Medulla oblongata (tissue), 1 donor: ENCODE data around the gene SGCA.

Source experiments
- DNase-seq: peaks from one replicate; pipeline ENCODE4 v3.0.0-alpha.2; 2015; ENCODE audit errors: extremely low spot score

SGCA gene

DNA sequence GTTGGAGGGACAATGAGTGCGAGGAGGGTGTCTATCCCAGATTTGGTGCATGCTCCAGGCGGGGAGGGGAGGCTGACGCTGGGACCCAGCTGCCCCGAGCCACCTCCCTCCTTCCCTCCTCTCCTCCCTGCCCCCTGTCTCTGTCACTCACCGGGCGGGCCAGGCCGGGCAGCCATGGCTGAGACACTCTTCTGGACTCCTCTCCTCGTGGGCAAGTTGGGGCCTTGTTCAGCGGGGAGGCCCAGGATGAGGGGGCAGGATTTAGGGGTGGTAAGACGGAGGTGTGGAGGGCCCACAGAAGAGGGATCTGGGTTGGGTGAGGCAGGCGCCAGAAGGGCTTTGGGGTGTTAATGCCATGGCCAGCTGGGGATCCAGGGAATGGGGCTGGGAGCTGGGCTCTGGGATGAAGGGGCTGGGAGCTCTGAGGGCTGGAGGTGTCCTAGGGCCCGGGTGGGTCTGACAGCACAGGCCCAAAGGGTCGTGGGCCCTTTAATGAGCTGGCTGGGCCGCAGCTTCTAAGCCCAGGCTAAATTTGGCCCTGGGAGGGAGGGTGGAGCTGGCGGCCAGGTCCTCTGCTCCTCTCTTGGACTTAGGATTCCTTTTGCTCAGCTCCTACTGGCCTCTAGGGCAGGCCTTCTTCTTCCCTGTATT lies at the start of gene SGCA:
Gene SGCA (plus strand): TSS at position 139 of the 651 bp plus-strand sequence. CDS start 36 bp downstream, at position 175.
- DNase-seq = no peak

DNA sequence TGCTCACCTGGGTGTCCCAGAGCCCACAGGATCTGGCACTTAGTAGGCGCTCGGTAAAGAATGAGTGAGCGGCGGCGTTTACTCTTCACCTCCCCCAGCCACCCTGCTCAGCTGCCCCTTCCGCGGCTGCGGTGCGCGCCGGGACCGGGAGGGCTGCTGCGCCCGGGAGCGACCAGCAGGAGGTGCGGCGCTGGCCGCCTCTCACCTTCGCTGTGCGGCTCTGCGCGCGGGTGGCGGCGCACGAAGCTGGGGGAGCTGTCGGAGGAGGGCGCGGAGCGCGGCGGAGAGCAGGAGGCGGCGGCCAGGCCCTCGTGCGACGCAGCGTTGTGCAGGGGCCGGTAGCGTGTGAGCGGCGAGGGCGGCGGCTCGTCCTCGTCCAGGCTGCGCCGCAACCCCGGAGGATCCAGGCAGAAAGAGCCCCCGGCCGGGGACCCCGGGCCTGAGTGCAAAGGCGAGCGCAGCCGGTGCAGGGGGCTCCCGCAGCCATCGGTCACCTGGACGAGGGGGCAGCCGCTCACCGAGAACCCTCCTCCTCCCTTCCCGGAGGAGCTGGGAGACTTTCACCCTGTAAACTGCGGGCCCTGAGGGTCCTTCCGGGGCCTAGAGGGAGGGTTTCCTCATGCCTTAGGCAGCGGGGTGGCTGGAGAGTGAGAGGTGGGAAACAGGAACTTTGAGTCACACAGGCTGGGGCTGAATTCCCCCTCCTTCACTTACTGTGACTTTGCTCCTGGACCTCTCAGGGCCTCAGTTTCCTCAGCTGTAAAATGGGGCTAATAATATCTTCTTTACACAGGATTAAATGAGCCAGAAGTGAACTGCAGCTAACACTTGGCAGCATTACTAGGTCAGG lies 48.4 kb upstream of the SGCA start:
- no peak for DNase-seq

DNA sequence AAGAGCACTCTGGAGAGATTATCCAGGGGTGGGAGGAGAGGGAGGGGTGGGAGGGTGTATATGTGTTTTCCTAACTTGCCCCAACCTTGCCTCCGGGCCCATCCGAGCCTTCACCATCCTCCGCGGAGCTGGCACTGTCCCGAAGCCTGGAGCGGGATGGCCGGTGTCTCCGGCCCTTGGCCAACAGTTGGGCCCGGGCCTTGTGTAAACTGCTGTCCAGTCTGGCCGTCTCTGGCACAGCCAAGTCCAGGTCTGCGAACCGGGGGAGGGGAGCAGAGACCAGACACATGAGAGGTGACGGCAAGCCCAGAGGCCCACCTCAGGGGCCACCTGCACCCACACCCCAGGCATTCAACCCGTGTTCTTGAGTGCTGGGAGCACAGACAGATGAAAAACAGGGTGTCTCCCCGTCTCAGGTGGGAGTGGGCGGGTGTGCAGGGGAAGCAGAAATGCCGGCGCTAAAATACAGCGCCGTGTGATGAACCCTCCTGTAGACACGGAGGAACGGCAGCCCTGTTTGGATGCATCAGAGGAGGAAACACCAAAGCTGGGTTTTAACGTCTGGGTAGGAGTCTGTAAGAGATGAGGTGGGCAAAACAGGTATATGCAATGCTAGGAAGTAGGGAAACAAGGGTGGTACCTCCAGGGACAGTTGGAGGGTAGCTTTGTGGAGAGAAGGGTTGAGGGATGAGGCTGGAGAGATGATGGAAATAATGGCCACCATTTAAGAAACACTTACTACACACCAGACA lies 47.6 kb upstream of the SGCA start:
- DNase-seq = no peak

DNA sequence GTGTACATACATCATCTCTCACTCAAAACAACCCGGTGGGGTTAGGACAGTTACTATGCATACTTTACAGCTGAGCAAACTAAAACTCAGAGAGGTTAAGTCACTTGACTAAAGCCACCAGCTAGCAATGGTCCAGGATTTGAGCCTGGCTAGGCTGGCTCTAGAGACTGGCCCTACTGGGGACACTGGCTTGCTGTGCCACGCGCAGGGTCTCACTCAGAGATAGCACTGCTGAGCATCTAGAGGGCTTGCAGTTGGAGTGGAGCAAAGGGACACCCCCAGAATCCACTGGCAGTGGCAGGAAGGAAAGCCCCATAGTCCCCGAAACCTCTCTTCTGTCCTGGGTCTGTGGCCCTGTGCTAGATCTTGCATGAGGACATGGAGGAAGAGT lies 47.0 kb upstream of the SGCA start:
- DNase-seq = no peak

DNA sequence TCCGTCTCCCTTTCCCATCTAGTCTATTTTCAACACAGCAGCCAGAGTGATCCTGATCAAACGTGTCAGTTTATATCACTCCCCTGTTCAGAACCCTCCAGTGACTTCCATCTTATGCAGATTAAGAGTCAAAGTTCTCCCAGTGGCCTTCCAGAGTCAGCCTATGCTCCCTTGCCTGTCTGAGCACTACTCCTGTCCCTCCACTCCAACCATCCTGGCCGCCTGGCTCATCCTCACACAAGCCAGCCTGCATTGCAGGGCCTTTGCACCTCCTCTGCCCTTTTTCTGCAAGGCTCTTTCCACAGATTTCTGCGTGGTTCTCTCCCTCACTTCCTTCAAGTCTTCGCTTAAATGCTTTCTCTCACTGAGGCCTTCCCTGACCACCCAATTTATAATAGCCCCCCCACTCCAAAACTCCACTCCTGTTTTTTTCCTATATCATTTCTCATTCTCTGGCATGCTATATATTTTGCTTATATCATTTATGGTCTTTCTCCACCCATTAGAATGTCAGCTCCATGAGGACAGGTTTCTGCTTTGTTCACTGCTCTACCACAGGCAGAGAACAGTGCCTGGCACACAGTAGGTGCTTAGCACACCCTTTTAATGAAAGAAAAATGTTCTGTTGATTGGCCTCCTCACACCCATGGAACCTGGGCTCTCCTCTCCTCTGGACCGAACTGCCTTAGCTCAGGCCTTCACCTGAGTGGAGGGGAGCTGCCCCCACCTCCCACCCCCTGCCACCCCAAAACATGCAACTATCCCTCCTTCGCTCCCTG lies 45.1 kb upstream of the SGCA start:
- no peak for DNase-seq

DNA sequence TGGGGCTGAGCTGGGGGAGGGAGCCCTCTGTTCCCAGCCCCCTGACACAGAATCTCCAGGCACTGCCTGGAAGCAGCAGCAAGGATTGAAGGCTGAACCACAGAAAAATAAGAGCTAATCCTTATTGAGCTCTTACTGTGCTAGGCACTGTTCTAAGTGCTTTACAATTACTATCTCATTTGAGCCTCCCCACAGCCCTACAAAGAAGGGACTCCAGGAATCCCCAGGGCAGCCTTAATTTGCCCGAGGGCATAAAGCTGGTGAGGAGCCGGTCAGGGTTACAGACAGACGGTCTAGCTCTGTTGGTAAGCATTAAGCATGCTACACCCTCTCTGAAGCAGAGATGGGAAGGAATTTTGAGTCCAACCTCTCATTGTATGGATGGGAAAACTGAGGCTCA lies 42.9 kb upstream of the SGCA start:
- DNase-seq = no peak

DNA sequence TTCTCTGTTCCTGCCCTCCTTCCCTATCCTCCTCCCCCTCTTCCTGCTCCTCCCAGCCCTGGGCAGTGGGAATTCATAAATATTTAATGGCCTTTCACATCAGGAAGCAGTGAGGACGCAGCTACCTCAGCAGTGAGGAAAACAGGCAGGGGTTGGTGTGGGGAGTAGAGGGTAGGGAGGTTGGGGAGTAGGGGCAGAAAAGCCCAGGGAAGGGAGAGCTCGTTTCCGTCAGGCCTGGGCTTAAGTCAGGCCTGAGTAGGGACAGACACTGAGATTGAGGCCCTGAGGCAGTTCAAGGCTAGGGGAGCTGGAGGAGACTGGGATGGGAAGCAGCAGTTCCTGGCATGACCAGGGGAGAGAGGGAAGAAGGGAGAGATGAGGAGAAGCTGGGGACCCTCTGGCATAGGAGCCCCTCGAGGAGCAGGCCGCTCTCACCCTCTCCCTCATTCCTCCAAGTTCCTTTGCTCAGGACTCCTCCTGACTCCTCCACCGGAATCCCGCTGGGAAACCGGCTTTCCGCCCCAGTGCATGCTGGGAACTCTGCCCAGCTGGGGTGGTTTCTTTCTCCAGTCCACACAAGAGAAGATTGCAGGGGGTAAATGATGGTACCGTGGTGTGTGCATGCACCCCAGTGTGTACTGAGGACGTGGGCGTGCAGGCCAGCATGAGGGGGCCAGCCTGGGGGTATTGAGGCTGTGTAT lies 42.0 kb upstream of the SGCA start:
- DNase-seq = no peak

DNA sequence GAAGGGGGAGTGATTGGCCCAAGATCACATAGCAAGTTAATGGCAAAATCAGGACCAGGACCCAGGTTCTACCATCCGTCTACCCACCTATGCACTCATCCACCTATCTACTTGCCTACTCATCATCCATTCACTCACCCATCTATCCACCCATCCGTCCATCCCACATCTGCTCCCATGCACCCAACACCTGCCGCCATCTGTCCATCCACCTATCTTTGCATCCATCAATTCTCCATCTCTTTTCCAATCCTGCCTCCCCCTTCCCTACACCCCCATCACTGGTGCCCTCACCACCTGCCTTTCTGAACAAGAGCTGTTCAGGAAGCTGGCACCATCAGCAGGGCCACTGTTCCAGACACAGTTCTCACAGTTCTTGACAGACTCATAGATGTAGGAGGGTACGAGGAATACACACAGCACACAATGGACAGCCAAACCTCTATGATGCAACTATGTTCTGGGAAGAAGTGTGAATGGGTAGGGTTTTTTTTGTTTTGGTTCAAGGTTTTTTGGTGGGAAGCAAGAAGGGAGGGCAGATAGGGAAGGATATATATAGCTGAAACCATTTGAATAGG lies 40.3 kb upstream of the SGCA start:
- no peak for DNase-seq

DNA sequence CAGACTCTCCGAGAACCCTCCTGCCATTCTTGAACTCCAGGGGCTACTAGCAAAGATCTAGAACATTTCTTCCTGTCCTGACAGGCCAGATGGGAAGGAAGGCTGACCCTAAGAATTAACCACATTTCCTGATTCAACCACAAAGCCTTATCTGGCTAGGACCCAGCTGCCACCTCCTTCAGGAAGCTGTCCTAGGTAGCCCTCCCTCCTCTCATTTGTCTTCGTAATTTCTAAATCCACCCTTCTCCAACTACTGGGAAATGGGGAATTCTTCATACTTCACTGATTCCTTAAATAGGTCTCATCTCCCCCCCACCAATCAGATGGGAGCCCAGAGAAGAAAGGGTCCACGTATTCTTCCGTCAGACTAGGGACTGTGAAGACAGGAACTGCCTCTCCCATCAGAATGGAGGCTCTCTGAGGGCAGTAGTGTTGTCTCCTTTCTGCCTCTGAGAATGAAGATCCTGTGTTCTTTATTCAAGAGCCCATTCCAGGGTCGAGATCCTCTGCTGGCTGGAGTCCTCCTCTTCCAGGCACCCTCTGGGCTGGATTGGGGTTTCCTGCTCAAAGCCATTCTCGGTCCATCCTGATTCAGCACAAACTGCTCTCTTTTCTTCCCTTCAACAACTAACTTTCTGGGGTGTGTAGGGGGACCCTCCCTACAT lies 38.0 kb upstream of the SGCA start:
- no peak for DNase-seq

DNA sequence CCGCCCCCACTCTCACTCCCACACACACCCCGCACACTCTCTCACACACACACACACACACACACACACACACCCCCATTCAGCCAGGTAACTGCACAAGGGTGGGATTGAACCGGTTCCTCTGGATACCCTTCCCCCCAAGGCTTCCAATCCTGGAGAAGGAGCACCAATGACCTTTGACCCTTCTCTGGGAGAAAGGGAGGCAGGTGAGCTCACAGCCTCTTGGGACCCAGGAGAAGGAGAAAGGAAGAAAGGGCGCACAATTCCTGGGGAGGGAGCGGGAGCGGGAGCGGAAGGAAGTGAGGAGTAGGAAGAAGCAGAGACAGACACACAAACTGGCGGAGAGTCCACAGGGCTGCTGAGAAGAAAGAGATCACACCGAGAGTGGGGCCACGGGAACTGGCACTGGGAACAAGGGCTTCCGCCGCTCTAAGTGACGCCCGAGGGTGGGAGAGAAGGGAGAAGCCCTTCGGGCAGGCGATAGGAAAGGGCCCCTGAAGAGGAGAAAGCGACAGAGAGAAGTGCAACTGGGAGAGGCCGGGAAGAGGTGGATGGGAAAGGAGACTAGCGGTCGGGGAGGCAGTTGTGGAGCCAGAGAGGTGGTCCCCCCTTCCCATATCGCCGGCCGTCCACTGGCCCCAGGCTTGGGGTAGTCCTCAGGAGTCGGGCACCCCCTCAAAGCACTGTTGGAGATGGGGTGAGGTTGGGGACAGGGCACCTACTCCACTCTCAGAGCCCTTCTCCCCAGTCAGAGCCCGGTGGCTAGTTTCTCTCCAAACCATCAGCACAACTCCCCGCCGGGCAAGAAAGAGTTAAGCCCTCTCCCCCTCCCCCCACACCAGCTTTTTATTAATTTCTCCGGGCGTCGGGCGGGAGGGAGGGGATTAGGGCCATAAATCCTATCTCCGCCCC lies 37.1 kb upstream of the SGCA start:
- DNase-seq = no peak

DNA sequence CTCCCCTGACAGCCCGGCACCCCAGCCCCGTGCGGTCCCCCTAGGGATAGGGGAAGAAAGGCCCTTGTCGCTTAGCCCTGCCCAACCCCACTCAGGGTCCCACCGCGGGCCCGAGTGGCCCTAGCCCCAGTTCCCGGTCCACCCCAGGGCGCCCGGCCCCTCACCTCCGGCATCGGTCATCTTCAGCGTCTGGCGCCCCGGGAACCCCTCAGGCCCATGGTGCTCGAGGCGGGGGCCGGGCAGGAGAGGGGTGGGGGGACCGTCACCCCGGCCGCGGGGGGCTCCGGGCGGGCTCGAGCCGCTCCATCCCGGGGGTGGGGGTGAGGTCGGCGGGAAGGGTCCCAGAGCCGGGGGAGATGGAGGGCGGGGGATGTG lies 36.5 kb upstream of the SGCA start:
- no peak for DNase-seq

DNA sequence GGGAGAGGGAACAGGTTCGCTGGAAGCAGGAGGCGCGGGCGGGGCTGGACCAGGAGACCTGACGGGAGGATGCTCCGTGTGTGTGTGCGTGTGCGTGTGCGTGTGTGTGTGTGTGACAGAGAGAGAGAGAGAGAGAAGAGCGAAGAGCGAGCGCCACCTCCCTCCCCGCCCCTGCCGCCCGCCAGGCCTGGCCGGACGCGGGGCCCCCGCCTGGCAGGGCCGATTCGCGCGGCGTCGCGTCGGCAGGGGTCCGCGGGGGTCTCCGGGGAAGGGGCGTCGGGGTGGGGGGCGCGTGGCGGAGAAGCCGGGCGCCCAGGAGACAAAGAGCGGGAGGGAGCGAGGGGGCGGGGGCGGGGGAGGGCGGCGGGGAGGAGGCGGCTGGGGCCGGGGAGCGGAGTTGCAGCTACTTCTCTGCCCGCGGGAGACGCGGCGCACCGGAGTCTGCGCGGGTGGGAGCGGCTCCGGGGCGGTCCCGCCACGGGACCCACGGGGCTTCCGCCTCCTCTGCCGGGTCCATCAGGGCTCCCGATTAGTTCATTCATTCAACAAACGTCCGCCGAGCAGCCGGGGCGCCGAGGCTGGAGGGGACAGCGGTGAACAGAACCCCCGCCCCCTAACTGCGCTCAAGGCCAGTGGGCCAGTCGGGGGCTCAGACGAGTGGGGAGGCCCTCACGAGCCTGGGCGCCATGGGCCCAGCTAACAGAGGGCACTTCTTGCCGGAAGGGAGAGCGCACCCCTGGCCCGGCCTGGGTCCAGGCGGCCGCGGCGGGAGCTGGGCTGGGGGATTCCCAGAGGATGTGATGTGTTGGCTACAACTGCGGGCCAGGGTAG lies 35.9 kb upstream of the SGCA start, which contains the start of gene SAMD14:
Gene SAMD14 (minus strand): TSS at position 433 of the 831 bp plus-strand sequence. CDS start 5,201 bp downstream, outside the sequence.
- no peak for DNase-seq

DNA sequence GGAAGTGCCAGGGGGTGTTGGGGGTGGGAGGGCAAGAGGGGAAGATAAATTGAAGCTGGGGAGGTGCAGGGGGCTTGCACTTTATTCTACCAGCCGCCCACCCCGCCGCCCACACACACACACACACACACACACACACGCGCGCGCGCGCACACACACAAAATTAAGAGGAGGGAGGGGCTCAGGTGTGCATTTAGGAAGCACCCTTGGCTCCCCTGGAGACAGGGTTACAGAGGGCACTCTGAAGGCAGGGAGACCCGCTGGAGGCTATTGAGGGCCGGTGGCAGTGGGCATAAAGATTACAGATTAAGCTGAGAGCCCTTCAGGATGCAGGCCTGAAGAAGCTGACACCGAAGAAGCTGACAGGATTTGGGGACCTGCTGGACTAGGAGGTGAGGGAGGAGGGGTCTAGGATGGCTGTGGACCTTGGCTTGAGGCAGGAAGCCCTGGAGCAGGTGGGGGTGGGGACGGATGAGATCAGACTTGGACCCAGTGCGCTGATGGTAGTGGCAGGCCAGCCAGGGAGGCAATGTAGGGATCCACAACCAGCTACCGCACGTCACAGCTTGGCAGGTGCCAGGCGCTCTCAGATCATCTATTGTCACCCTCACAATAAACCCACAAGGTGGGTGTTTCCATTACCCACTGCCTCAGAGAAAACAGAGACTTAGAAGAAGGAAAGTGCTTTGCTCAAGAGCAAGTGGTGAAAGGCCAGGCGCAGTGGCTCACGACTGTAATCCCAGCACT lies 35.1 kb upstream of the SGCA start:
- peak; percentile 32 for DNase-seq

DNA sequence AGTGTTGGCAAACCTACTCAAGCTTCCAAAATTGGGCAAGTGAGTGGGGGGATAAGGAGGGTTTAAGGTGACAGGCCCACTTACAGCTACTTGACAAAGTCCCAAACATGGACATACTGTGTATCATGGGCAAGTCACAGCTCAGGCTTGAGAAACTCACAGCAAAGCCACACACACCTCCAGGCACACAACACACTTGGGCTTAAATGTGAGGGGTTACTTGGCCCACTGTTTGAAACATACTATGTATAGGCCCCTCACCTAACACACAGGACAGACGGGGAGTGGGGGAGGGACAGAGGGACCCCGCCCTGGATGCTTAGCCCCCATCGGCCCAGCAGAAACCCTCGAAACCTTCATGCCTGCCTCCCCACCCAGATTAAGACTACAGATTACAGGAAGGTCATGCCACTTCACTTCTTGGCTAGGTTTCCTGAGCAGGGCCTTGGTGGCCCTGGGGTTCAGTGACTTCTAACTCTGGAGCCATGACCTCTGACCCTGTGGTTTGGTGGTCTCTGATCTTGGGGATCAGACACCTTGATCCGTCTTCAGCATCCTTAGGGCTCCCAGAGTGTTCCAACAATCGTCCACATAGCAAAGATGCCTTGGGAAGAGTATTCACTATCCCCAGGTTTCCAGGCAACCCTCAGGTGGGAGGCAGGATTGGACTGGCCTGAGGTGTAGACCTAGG lies 33.6 kb upstream of the SGCA start:
- DNase-seq = no peak

DNA sequence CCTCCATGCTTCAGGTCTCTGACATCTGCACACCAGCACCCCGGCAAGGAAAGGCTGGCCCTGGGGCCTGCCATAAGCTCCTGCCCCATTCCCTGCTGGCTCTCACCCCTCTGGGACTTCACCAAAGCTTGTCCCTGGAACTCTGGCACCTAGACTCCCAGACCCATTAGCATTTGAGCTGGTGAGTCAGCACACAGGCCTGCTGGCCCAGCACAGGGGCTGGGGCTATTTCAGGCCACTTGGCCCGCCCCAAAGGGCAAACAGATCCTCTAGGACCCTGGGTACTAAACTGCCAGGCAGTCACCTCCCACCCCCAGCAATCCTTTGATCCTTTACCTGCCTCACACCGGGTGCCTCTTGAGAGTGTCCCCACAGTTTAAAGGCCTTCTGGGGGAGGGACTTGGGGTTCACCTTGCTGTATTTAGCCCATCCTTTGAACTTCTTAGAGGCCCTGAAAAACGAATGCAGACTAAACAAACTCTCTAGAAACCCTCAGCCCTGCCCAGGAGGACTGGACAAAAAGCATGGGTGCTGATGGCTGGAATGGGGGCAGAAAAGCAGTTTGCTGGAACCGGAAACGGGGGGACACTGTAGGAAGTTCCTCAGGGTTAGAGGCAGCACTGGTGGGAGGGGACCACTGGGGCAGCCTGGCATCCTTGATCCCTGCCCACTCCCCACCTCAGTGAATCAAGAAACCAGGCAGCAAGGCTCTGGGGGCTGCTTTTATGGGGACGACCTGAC lies 32.6 kb upstream of the SGCA start:
- peak; percentile 74 for DNase-seq

DNA sequence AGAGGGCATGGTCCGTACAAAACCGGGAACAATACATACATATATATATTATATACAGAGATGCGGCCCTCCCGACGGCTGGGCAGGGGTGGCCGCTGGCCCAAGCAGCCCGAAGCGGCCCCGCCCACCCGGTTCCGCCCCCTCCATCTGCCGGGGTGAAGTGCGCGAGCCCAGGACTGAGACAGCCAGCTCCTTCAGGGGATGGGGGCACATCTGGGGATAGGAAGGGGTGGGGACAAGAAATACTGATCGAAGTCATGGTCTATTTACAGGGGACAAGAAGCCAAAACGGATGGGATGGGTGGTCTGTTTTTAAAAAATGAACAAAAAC lies 32.1 kb upstream of the SGCA start:
- DNase-seq = no peak
